Astrocyte of the cerebellum (primary cell): Measurements from ENCODE around the gene SEC23IP.

Experiments used
- DNase-seq: peaks from one replicate; pipeline ENCODE4 v3.0.0-alpha.2; 2011; ENCODE audit warnings: low read depth
- H3K4me3 ChIP-seq: 2 replicates; pipeline ENCODE4 v1.5.1; 2011; ENCODE audit warnings: mild to moderate bottlenecking, low read depth, low read length, moderate library complexity
- CTCF ChIP-seq: IDR thresholded peaks from 2 replicates; pipeline ENCODE4 v1.5.1; 2012; ENCODE audit warnings: low read length, low read depth, moderate library complexity, mild to moderate bottlenecking; ENCODE audit errors: missing control alignments
- in situ Hi-C: cut with HindIII; loops from 2 replicates; pipeline ENCODE4 v1.10.0; 2017; ENCODE audit warnings: low sequenced_read_pairs

SEC23IP gene

GRCh38 chr10:119892188-119893065 is at the start of gene SEC23IP:
Gene SEC23IP (plus strand): TSS chr10:119892730. CDS start chr10:119892783, 53 bp downstream.
- no peak for TF ChIP-seq CTCF
- peak within 1 kb of the TSS; percentile 98 for H3K4me3 ChIP-seq
- in situ Hi-C loops = no loop called here
- peak; percentile 88 for DNase-seq

- no peak for DNase-seq
- in situ Hi-C loops = loop anchor here (5.0 kb wide), 1 partner anchor 158 kb away; no protein-coding TSS in a partner anchor
- H3K4me3 ChIP-seq = no peak overlapping the region
- TF ChIP-seq CTCF = no peak
Observed at GRCh38 chr10:119845656-119846055, 46.9 kb upstream of the SEC23IP start.

GRCh38 chr10:119849031-119849789 is 43.3 kb upstream of the SEC23IP start:
- in situ Hi-C loops = loop anchor here (5.0 kb wide), 1 partner anchor 162 kb away; no protein-coding TSS in a partner anchor
- DNase-seq = peak; percentile 61

GRCh38 chr10:119849944-119850343 is 42.6 kb upstream of the SEC23IP start:
- H3K4me3 ChIP-seq = no peak overlapping the region
- in situ Hi-C loops = loop anchor here (5.0 kb wide), 1 partner anchor 163 kb away; no protein-coding TSS in a partner anchor
- DNase-seq = no peak

More at GRCh38 chr10:119849031-119849789, 43.3 kb upstream of the SEC23IP start:
- no peak for TF ChIP-seq CTCF
- no peak overlapping the region for H3K4me3 ChIP-seq

GRCh38 chr10:119852277-119852676 is 40.3 kb upstream of the SEC23IP start:
- no peak for DNase-seq
- no peak overlapping the region for H3K4me3 ChIP-seq
- in situ Hi-C loops = no loop called here
- no peak for TF ChIP-seq CTCF

More at GRCh38 chr10:119849944-119850343, 42.6 kb upstream of the SEC23IP start:
- TF ChIP-seq CTCF = no peak

- TF ChIP-seq CTCF = no peak
- H3K4me3 ChIP-seq = no peak overlapping the region
- DNase-seq = no peak
- in situ Hi-C loops = no loop called here
Observed at GRCh38 chr10:119852822-119853221, 39.7 kb upstream of the SEC23IP start.
